ENCODE results near the gene CCDC187.

DNA sequence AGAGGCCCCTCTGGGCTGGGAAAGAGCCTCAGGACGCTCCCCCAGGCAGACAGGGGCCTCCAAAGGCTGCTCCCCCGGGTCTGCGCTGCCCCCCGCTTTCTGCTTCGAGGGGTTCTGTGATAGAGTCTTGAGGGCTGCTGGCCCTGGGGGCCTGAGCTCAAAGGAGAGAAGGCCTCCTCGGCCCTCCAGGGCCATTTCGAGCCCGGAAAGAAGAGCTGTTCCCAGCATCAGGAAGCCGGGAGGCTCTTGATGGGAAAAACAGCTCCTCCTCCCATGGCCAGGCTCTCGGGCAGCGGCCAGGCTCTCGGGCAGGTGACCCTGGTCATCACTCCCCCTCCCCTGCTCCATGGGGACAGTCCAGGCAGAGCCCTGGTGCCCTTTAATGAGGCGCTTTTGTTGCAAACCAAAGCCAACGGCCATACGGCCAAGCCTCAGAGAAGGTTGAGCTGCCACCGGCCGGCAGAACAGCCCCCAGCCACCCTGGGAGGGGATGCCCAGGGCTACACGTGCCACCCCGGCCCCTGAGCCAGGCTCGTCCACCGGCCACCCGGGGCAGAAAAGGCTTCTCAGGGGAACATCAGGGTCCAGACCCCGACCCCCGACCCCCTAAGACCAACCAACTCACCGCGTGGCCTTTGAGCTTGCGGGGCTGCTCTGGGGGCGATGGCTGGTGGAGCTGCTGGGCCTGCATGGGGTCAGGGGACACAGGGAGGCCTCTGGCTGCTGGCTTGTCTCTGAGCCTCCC, 42.0 kb downstream of the CCDC187 start:
- TF ChIP-seq, protein P1, sequence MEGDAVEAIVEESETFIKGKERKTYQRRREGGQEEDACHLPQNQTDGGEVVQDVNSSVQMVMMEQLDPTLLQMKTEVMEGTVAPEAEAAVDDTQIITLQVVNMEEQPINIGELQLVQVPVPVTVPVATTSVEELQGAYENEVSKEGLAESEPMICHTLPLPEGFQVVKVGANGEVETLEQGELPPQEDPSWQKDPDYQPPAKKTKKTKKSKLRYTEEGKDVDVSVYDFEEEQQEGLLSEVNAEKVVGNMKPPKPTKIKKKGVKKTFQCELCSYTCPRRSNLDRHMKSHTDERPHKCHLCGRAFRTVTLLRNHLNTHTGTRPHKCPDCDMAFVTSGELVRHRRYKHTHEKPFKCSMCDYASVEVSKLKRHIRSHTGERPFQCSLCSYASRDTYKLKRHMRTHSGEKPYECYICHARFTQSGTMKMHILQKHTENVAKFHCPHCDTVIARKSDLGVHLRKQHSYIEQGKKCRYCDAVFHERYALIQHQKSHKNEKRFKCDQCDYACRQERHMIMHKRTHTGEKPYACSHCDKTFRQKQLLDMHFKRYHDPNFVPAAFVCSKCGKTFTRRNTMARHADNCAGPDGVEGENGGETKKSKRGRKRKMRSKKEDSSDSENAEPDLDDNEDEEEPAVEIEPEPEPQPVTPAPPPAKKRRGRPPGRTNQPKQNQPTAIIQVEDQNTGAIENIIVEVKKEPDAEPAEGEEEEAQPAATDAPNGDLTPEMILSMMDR (CRISPR knock-in tag; IDR thresholded peaks at IDR 0.05): no peak
- TF ChIP-seq TBL1XR1 (IDR thresholded peaks at IDR 0.05; ENCODE audit: borderline replicate concordance, low read length, partially characterized antibody) (no peak), ZNF607 (CRISPR knock-in tag; IDR thresholded peaks at IDR 0.05; ENCODE audit: borderline replicate concordance) (no peak), ZNF44 (CRISPR knock-in tag; IDR thresholded peaks at IDR 0.05) (no peak)
